ENCODE data around the gene BUB1. TPM values are rescaled to one million over a fixed set of nuclear protein-coding genes. Genes with fewer than 3 reads are reported as not detected.
"Not testable (repeated sequence)": the region's sequence is repeated elsewhere in the genome, so short reads cannot be mapped to it uniquely, and the experiment has no call there.

The BUB1 gene
- polyA plus RNA-seq, 1 donor from 2014 or later: 2.4 TPM

DNA sequence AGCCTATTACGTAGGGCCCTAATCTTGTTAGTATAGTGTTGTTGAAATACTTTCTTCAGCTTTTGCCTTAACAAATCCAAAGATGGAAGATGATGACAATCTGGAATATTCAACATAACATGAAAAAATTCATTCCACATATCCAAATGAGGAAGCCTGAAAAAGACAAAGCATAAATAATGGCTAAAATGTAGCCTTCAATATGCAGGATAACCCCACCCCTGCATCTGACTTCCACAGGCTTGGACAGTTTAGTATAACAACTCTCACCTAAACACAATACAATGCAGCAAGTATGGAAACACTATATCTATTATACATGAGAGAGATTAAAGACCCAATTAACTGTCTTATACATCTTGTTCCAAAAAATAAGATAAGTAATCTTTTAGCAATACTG is 39.9 kb downstream of the BUB1 start:
- H3K9ac ChIP-seq (ENCODE audit: low read length): no peak overlapping the region
- no peaks in the 10 kb centered on the region for H4K20me1 ChIP-seq (ENCODE audit: insufficient read depth)
- no peaks in the 10 kb centered on the region for H3K27me3 ChIP-seq (ENCODE audit: insufficient read depth, low read depth, low read length)
- H3K9me3 ChIP-seq (ENCODE audit: low read length): no peaks in the 10 kb centered on the region
- H2AFZ ChIP-seq (ENCODE audit: low read depth, low read length): no peak overlapping the region
- no peaks in the 10 kb centered on the region for H3F3A ChIP-seq (ENCODE audit: insufficient read depth, low read length, poor library complexity, severe bottlenecking)
- H3K79me2 ChIP-seq (replicated peaks; ENCODE audit: insufficient read depth, low read length): no peaks in the 10 kb centered on the region
- no peak overlapping the region for H3K4me2 ChIP-seq (ENCODE audit: low read length)
- H3K4me3 ChIP-seq (ENCODE audit: low read length): no peak overlapping the region
- no peak for TF ChIP-seq EZH2 (IDR thresholded peaks at IDR 0.05; ENCODE audit: borderline replicate concordance, insufficient read depth, low read length, poor library complexity, severe bottlenecking)
- TF ChIP-seq, protein P1, sequence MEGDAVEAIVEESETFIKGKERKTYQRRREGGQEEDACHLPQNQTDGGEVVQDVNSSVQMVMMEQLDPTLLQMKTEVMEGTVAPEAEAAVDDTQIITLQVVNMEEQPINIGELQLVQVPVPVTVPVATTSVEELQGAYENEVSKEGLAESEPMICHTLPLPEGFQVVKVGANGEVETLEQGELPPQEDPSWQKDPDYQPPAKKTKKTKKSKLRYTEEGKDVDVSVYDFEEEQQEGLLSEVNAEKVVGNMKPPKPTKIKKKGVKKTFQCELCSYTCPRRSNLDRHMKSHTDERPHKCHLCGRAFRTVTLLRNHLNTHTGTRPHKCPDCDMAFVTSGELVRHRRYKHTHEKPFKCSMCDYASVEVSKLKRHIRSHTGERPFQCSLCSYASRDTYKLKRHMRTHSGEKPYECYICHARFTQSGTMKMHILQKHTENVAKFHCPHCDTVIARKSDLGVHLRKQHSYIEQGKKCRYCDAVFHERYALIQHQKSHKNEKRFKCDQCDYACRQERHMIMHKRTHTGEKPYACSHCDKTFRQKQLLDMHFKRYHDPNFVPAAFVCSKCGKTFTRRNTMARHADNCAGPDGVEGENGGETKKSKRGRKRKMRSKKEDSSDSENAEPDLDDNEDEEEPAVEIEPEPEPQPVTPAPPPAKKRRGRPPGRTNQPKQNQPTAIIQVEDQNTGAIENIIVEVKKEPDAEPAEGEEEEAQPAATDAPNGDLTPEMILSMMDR (IDR thresholded peaks at IDR 0.05; ENCODE audit: poor library complexity, severe bottlenecking): no peak
- no peak for TF ChIP-seq MXI1 (conservative IDR thresholded peaks at IDR 0.05; ENCODE audit: poor library complexity, severe bottlenecking)
- TF ChIP-seq, protein P2, sequence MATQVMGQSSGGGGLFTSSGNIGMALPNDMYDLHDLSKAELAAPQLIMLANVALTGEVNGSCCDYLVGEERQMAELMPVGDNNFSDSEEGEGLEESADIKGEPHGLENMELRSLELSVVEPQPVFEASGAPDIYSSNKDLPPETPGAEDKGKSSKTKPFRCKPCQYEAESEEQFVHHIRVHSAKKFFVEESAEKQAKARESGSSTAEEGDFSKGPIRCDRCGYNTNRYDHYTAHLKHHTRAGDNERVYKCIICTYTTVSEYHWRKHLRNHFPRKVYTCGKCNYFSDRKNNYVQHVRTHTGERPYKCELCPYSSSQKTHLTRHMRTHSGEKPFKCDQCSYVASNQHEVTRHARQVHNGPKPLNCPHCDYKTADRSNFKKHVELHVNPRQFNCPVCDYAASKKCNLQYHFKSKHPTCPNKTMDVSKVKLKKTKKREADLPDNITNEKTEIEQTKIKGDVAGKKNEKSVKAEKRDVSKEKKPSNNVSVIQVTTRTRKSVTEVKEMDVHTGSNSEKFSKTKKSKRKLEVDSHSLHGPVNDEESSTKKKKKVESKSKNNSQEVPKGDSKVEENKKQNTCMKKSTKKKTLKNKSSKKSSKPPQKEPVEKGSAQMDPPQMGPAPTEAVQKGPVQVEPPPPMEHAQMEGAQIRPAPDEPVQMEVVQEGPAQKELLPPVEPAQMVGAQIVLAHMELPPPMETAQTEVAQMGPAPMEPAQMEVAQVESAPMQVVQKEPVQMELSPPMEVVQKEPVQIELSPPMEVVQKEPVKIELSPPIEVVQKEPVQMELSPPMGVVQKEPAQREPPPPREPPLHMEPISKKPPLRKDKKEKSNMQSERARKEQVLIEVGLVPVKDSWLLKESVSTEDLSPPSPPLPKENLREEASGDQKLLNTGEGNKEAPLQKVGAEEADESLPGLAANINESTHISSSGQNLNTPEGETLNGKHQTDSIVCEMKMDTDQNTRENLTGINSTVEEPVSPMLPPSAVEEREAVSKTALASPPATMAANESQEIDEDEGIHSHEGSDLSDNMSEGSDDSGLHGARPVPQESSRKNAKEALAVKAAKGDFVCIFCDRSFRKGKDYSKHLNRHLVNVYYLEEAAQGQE (IDR thresholded peaks at IDR 0.05; ENCODE audit: borderline replicate concordance): no peak
- no peak for TF ChIP-seq POLR2AphosphoS5 (IDR thresholded peaks at IDR 0.05)
- no peak for TF ChIP-seq SMC3 (conservative IDR thresholded peaks at IDR 0.05; ENCODE audit: poor library complexity)
- no peak for TF ChIP-seq RAD21 (conservative IDR thresholded peaks at IDR 0.05)
- no peak for TF ChIP-seq EP300 (conservative IDR thresholded peaks at IDR 0.05; ENCODE audit: poor library complexity, severe bottlenecking)
- TF ChIP-seq TAF1 (IDR thresholded peaks at IDR 0.05; ENCODE audit: low read depth): no peak
- no peaks in the 10 kb centered on the region for H3K9me2 ChIP-seq (ENCODE audit: insufficient read depth, low read length)
- H3K36me3 ChIP-seq (ENCODE audit: insufficient read depth, low read length): no peaks in the 10 kb centered on the region
- no peak overlapping the region for H3K27ac ChIP-seq (ENCODE audit: low read length)

DNA sequence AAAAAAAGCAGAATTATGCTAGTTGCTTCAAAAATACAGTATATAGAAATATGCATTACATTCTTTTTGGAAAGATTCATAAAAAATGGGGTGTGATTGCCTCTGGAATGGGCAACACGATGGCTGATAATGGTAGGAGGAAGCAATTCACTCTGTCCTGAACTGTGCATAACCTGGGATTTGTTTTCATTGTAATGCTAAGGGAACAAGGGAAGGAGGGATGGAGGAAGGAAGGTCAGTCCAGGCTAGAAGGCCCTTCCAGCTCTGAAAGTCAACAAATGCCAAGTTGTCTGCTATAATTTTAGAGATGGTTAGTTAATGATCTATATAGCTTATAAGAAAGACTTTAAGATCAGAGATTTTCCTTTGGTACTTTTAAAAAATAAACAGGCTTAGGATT is 40.8 kb downstream of the BUB1 start:
- Histone ChIP-seq H3K4me2 (ENCODE audit: low read length) (no peak overlapping the region), H3K9ac (ENCODE audit: low read length) (no peak overlapping the region), H2AFZ (ENCODE audit: low read depth, low read length) (no peak overlapping the region), H3K27ac (ENCODE audit: low read length) (no peak overlapping the region), H3K9me2 (ENCODE audit: insufficient read depth, low read length) (no peaks in the 10 kb centered on the region), H3K36me3 (ENCODE audit: insufficient read depth, low read length) (no peaks in the 10 kb centered on the region), H3K4me3 (ENCODE audit: low read length) (no peak overlapping the region), H4K20me1 (ENCODE audit: insufficient read depth) (no peaks in the 10 kb centered on the region), H3K9me3 (ENCODE audit: low read length) (no peaks in the 10 kb centered on the region), H3K27me3 (ENCODE audit: insufficient read depth, low read depth, low read length) (no peaks in the 10 kb centered on the region), H3F3A (ENCODE audit: insufficient read depth, low read length, poor library complexity, severe bottlenecking) (no peaks in the 10 kb centered on the region), H3K79me2 (replicated peaks; ENCODE audit: insufficient read depth, low read length) (no peaks in the 10 kb centered on the region)
- TF ChIP-seq, protein P1 (IDR thresholded peaks at IDR 0.05; ENCODE audit: poor library complexity, severe bottlenecking): no peak
- TF ChIP-seq RAD21 (conservative IDR thresholded peaks at IDR 0.05) (no peak), TAF1 (IDR thresholded peaks at IDR 0.05; ENCODE audit: low read depth) (no peak)
- TF ChIP-seq, protein P2 (IDR thresholded peaks at IDR 0.05; ENCODE audit: borderline replicate concordance): no peak

DNA sequence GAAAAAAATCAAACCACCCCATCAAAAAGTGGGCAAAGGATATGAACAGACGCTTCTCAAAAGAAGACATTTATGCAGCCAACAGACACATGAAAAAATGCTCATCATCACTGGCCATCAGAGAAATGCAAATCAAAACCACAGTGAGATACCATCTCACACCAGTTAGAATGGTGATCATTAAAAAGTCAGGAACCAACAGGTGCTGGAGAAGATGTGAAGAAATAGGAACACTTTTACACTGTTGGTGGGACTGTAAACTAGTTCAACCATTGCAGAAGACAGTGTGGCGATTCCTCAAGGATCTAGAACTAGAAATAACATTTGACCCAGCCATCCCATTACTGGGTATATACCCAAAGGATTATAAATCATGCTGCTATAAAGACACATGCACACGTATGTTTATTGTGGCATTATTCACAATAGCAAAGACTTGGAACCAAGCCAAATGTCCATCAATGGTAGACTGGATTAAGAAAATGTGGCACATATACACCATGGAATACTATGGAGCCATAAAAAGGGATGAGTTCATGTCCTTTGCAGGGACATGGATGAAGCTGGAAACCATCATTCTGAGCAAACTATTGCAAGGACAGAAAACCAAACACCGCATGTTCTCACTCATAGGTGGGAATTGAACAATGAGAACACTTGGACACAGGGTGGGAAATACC is 41.8 kb downstream of the BUB1 start:
- H3K36me3 ChIP-seq (ENCODE audit: insufficient read depth, low read length); H3K4me2 ChIP-seq (ENCODE audit: low read length): not testable (repeated sequence)

More for the DNA sequence above, 41.8 kb downstream of the BUB1 start:
- not testable (repeated sequence) for H3K9ac ChIP-seq (ENCODE audit: low read length); H2AFZ ChIP-seq (ENCODE audit: low read depth, low read length); H4K20me1 ChIP-seq (ENCODE audit: insufficient read depth); H3F3A ChIP-seq (ENCODE audit: insufficient read depth, low read length, poor library complexity, severe bottlenecking); H3K9me3 ChIP-seq (ENCODE audit: low read length); H3K9me2 ChIP-seq (ENCODE audit: insufficient read depth, low read length); H3K27me3 ChIP-seq (ENCODE audit: insufficient read depth, low read depth, low read length); H3K4me3 ChIP-seq (ENCODE audit: low read length); H3K27ac ChIP-seq (ENCODE audit: low read length); H3K79me2 ChIP-seq (replicated peaks; ENCODE audit: insufficient read depth, low read length)
